ENCODE results near the gene NIM1K. TPM values are rescaled to one million over a fixed set of nuclear protein-coding genes. Genes with fewer than 3 reads are reported as not detected.
"Not testable (repeated sequence)": the region's sequence is repeated elsewhere in the genome, so short reads cannot be mapped to it uniquely, and the experiment has no call there.

NIM1K gene
- polyA plus RNA-seq, 3 donors from 2014 or later: 0.25 TPM; not detected in 2

DNA sequence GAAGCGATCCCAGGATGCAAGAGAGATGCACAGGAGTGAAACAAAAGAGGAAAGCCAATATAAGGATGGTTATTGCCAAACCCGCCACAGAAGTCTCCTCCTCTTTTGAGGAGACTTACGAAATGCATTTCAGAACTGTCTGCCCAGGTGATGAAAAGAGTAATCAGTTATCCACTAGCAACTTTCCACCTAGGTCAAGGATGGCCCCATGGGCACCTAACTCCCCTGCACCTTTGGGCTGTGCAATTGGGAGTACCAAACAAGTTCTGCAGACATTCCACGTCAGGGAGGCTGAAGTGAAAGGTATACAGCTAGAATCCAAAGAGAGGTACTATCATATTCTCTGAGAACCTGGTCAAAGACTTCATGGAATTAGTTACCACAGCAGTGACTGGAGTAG lies 95.5 kb downstream of the NIM1K start:
- Mint-ChIP-seq H3K27ac (no peak overlapping the region), H3K27me3 (ENCODE audit: low read depth in 3 of 3) (peaks cover 0 to 2% (median 0%) of the 10 kb centered on the region in 3 donors), H3K36me3 (peaks cover 17 to 34% (median 19%) of the 10 kb centered on the region in 3 donors), H3K4me1 (peaks cover 0 to 3% of the 10 kb centered on the region in 2 donors), H3K4me3 (no peak overlapping the region), H3K9me3 (no peaks in the 10 kb centered on the region)
- DNase-seq: no peak

DNA sequence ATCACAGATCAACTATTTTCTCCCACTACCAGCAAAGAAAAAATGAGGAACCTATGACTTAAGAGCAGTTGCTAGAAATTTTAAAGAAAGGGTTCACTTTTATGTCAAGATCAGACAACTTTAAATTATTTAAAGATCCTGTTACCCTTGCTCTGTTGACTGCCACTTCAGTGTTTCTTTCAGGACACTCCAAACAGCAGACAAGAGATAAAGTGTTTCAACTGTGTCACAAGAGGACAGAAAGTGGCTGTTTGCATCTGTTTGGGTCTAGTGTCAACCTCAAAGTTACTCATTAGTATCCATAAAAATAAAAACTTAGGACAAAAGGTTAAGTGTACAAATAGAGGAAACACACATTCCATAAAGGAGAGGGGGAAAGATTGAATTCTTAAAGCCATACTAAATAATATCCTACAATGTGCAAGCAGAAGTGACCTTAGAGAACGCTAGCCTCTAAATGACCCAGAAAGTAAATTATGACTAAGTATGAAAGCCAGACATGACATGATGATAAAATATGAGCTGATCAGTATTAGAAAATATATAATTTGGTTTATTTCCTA lies 96.3 kb downstream of the NIM1K start:
- H3K27me3 Mint-ChIP-seq (ENCODE audit: low read depth in 3 of 3): peaks cover 0 to 2% (median 0%) of the 10 kb centered on the region in 3 donors
- peak overlapping the region in 1 of 6 donors; percentile 58 for H3K27ac Mint-ChIP-seq
- peaks cover 17 to 40% (median 19%) of the 10 kb centered on the region in 3 donors for H3K36me3 Mint-ChIP-seq
- H3K9me3 Mint-ChIP-seq: no peaks in the 10 kb centered on the region
- H3K4me1 Mint-ChIP-seq: peaks cover 0 to 3% of the 10 kb centered on the region in 2 donors
- no peak overlapping the region for H3K4me3 Mint-ChIP-seq
- no peak for DNase-seq

DNA sequence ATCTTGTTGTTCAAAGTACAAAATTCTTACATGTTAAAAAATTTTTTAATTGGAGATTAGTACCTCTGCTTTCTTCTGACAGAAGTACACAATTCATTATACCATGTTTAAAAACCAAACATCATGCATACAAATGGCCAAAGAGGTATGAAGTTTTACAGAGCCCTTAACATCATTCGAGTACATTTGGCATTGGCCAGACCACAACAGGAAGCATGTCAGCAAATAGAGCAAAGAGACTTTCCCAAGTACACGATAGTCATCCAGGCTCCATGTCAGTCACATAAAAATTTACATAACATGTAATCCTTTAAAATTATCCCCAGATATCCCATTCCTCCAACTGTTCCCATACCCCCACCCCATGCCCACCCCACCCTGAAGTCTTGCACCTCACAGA lies 98.7 kb downstream of the NIM1K start:
- Mint-ChIP-seq H3K27me3 (ENCODE audit: low read depth in 3 of 3) (peaks cover 0 to 4% (median 0%) of the 10 kb centered on the region in 3 donors), H3K4me1 (peaks cover 0 to 3% of the 10 kb centered on the region in 2 donors), H3K27ac (peak overlapping the region in 1 of 6 donors; percentile 62), H3K4me3 (no peak overlapping the region), H3K36me3 (peaks cover 22 to 59% (median 27%) of the 10 kb centered on the region in 3 donors), H3K9me3 (no peaks in the 10 kb centered on the region)
- DNase-seq: no peak

DNA sequence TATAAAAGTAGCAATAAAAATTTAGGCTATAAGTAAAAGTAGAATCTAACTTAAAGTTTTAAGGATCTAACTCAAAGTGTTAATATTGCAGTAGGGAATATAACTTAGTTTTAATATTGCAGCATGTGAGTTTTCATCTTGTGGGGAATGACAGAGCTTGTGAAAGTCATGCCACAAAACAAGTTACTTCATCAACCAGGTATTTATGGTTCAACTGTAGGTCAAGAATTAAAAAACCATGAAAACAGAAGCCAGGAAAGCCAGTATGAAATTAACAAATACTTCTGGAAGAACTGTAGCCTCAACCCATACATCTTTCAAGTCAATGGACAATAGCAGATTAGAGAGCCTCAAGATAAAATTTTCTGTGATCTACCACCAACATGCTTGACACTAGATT lies 102.2 kb downstream of the NIM1K start:
- Mint-ChIP-seq H3K4me1 (peaks cover 0 to 3% of the 10 kb centered on the region in 2 donors), H3K4me3 (no peak overlapping the region), H3K36me3 (peaks cover 32 to 58% (median 35%) of the 10 kb centered on the region in 3 donors), H3K9me3 (no peaks in the 10 kb centered on the region), H3K27me3 (ENCODE audit: low read depth in 3 of 3) (peaks cover 0 to 6% (median 0%) of the 10 kb centered on the region in 3 donors), H3K27ac (no peak overlapping the region)
- no peak for DNase-seq

DNA sequence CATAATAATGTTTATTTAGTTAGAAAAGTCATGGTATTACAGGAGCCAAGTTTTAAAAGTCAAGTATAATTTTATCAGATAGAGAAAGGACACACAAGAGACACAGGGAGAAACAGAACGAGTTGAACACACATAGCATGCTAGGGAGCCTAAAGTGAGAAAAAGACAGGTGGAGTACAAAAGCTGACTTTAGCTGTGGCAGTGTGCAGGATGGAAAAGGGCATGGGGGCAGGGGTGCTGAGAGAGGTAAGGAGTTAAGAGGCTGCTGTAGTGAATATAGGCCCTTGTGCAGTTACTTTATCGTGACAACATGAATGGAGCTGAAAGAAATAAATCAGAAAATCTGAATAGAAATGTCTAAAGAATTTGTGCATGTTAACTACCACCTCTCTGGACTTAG lies 103.2 kb downstream of the NIM1K start:
- no peak for DNase-seq
- Mint-ChIP-seq H3K36me3 (peaks cover 29 to 58% (median 31%) of the 10 kb centered on the region in 3 donors), H3K9me3 (no peaks in the 10 kb centered on the region), H3K27ac (no peak overlapping the region), H3K27me3 (ENCODE audit: low read depth in 3 of 3) (peaks cover 0 to 6% (median 0%) of the 10 kb centered on the region in 3 donors), H3K4me1 (peaks cover 0 to 3% of the 10 kb centered on the region in 2 donors), H3K4me3 (no peak overlapping the region)

DNA sequence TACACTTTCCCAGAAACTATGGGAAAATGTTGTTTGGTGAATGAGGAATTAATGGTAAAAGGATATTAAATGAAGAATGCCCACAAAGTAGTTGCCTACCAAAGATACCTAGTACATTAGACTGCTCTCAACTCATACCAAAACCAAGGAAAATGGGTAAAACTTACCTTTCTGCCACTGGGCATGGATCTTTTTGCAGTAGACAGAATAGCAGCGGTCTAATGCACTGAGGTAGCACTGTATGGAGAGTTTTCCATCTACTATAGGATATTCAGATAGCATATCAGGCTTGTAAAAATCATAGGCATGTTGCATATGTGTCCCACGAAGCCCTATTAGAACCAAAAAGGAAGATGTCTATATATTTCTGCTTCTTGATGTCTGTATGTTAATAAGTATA lies 104.8 kb downstream of the NIM1K start:
- Mint-ChIP-seq H3K36me3 (peaks cover 25 to 46% (median 26%) of the 10 kb centered on the region in 3 donors), H3K4me1 (peaks cover 5 to 12% of the 10 kb centered on the region in 2 donors), H3K4me3 (no peak overlapping the region), H3K9me3 (no peaks in the 10 kb centered on the region), H3K27me3 (ENCODE audit: low read depth in 3 of 3) (peaks cover 0 to 3% (median 0%) of the 10 kb centered on the region in 3 donors), H3K27ac (no peak overlapping the region)
- no peak for DNase-seq

DNA sequence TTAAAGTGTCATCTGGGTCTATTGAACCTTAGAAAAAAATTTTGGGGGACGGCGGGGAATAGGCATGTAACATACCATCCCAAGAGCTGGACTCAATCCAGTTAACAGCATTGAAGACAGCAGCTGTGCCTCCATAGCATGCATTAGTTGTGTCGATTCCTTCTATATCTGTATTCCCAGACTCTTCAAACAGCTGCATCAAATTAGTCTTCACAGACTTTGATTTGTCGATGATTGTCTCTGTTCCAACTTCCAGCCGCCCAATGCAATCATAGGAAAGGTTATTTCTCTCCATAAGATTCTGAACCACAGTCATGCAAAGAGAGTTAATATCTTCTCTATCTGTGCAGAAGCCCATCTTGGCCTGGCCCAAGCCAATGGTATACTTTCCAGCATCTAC lies 106.4 kb downstream of the NIM1K start:
- no peak overlapping the region for H3K4me3 Mint-ChIP-seq
- peaks cover 25 to 36% (median 26%) of the 10 kb centered on the region in 3 donors for H3K36me3 Mint-ChIP-seq
- peaks cover 0 to 3% (median 0%) of the 10 kb centered on the region in 3 donors for H3K27me3 Mint-ChIP-seq (ENCODE audit: low read depth in 3 of 3)
- DNase-seq: no peak
- peaks cover 7 to 20% of the 10 kb centered on the region in 2 donors for H3K4me1 Mint-ChIP-seq
- no peaks in the 10 kb centered on the region for H3K9me3 Mint-ChIP-seq
- no peak overlapping the region for H3K27ac Mint-ChIP-seq

DNA sequence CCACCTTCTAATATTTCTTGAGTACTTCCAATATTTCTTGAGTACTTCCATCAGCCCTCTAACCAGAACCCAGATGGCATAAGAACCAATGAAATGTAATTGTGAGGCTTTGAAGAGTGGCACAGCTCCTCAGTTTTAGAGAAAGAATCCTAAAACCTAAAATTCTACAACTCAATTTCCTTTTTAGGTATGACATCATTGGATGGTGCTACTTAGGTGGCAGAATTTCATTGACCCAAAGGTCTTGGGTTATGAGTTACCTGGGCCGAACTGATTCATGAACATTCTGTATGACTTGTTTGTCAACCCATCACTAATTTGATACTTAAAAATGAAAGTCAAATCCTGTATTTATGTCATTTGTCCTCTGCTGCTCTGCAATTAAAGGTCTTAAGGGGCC lies 108.1 kb downstream of the NIM1K start:
- Mint-ChIP-seq H3K36me3 (peaks cover 14 to 22% (median 21%) of the 10 kb centered on the region in 3 donors), H3K27me3 (ENCODE audit: low read depth in 3 of 3) (peaks cover 0 to 2% (median 0%) of the 10 kb centered on the region in 3 donors), H3K4me3 (no peak overlapping the region), H3K4me1 (peaks cover 15 to 33% of the 10 kb centered on the region in 2 donors), H3K27ac (no peak overlapping the region), H3K9me3 (no peaks in the 10 kb centered on the region)
- DNase-seq: no peak

DNA sequence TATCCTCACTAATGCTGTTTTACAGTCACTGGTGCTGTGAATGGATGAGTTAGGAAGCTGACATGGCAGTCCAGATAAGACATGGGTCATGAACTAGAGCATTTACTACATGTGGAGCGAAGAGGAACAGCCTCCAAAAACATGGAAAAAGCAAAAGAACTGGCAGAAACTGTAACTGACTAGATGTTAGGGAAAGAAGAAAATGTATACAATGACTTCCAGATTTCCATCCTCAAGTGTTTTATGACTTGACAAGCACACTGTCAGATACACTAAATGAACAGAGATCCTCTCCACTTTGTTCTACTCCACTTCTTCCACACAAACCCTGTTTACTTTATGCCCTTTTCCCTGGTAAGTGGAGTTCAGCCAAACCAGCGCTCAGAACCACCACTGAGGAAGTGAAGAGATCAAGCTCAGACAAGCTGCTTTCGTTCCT lies 109.6 kb downstream of the NIM1K start:
- Mint-ChIP-seq H3K27ac (peak overlapping the region in 2 of 6 donors; percentile 3 to 65), H3K4me1 (peaks cover 22 to 40% of the 10 kb centered on the region in 2 donors), H3K36me3 (peaks cover 9 to 16% (median 13%) of the 10 kb centered on the region in 3 donors), H3K9me3 (no peaks in the 10 kb centered on the region), H3K27me3 (ENCODE audit: low read depth in 3 of 3) (peaks cover 0 to 1% (median 0%) of the 10 kb centered on the region in 3 donors), H3K4me3 (no peak overlapping the region)
- no peak for DNase-seq

DNA sequence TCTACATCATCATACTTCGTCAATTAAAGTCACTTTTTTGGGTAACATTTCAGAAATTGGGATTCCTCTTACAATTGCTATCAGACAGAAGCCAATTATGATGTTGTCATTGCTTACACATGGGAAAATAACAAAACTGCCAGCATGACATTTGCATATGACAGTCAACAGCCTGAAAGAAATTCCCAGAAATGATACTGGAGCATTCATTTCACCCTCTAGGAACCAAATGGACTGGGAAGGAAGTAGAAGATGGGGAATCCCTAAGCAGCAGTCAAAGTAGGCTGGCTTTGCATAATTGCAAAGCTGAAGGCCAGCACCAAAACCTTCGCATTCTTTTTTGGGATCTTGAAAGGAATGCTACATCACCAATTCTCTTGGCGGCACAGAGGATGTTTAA lies 110.5 kb downstream of the NIM1K start:
- Mint-ChIP-seq H3K9me3 (no peaks in the 10 kb centered on the region), H3K4me3 (no peak overlapping the region), H3K27me3 (ENCODE audit: low read depth in 3 of 3) (peaks cover 0 to 1% (median 0%) of the 10 kb centered on the region in 3 donors), H3K4me1 (peaks cover 22 to 40% of the 10 kb centered on the region in 2 donors), H3K36me3 (peaks cover 9 to 11% (median 9%) of the 10 kb centered on the region in 3 donors), H3K27ac (peak overlapping the region in 2 of 6 donors; percentile 36 to 65)
- DNase-seq: no peak

DNA sequence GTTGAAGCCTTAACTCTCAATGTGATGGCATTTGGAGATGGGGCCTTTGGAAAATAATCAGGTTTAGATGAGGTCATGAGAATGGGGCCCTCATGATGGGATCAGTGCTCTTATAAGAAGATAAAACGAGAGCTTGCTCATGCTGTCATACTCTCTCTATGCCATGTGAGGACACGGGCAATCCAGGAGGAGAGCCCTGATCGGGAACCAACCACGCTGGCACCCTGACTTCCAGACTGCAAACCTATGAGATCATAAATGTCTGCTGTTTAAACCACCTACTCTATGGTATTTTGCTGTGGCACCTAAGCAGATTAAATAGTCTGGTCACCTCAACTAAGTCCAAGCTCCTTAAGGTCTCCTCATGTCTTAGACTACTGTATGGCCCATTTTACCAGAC lies 111.2 kb downstream of the NIM1K start:
- Mint-ChIP-seq H3K9me3 (no peaks in the 10 kb centered on the region), H3K4me1 (peaks cover 22 to 40% of the 10 kb centered on the region in 2 donors), H3K27me3 (ENCODE audit: low read depth in 3 of 3) (peaks cover 0 to 1% (median 0%) of the 10 kb centered on the region in 3 donors), H3K4me3 (no peak overlapping the region), H3K36me3 (peaks cover 4 to 5% (median 5%) of the 10 kb centered on the region in 3 donors), H3K27ac (peak overlapping the region in 4 of 6 donors; percentile 1 to 85 (median 50))
- no peak for DNase-seq

DNA sequence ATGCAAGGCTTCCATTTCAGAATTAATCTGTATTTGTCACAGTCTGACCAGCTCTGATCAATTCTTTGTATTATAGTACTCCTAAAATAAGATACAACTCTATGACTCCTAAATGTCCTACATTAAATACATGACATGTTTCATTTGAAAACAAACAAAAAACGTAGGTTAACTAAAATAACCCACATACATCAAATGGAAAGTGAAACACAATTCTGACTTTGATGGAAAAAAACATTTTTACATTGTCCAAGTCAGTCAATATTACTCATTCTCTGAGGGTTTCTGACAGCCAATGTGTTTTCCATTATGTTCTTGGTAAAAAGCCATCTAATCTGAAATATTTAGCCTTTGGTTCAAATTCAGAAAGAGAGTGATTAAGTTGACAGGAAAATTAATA lies 112.5 kb downstream of the NIM1K start:
- peak overlapping the region in 3 of 5 donors; percentile 50 to 73 (median 60) for H3K4me3 Mint-ChIP-seq
- DNase-seq: peak; percentile 23 to 28 (median 27)
- H3K4me1 Mint-ChIP-seq: peaks cover 22 to 40% of the 10 kb centered on the region in 2 donors
- peak overlapping the region in 5 of 6 donors; percentile 18 to 85 (median 81) for H3K27ac Mint-ChIP-seq
- H3K9me3 Mint-ChIP-seq: no peaks in the 10 kb centered on the region
- no peaks in the 10 kb centered on the region for H3K36me3 Mint-ChIP-seq
- H3K27me3 Mint-ChIP-seq (ENCODE audit: low read depth in 3 of 3): no peaks in the 10 kb centered on the region

DNA sequence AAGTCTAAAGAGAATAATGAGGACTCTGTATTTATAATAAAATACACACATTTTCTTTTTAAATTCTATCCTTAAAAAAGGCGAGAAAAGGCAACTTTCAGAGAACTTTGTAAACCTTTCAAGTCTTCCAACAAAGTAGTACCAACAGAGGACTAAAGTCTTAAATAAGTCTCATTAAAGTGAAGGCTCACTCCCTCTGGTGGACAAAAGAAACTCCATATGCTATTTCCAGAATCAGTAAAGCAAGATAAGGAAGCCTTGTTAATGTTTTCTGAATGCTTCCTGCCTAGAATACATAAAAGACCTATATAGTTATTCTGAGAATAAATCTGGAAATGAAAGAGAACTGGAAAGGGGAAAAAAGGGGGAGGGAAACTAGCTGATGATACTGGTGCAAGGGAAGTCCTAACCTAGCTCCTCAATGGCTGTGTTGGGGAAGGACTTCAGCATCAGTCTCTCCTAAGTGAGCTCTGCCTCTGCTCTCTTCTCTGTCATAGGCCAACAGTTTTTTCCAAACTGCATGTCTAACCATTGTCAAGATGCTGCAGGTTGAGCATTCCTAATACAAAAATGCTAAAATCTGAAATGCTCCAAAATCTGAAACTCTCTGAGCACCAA lies 114.0 kb downstream of the NIM1K start:
- Mint-ChIP-seq H3K9me3 (no peaks in the 10 kb centered on the region), H3K27me3 (ENCODE audit: low read depth in 3 of 3) (no peaks in the 10 kb centered on the region), H3K27ac (peak overlapping the region in 5 of 6 donors; percentile 20 to 78 (median 69)), H3K4me1 (peaks cover 20 to 41% of the 10 kb centered on the region in 2 donors), H3K36me3 (no peaks in the 10 kb centered on the region), H3K4me3 (peak overlapping the region in 1 of 5 donors; percentile 12)
- DNase-seq: peak; percentile 39 to 46 (median 40)

DNA sequence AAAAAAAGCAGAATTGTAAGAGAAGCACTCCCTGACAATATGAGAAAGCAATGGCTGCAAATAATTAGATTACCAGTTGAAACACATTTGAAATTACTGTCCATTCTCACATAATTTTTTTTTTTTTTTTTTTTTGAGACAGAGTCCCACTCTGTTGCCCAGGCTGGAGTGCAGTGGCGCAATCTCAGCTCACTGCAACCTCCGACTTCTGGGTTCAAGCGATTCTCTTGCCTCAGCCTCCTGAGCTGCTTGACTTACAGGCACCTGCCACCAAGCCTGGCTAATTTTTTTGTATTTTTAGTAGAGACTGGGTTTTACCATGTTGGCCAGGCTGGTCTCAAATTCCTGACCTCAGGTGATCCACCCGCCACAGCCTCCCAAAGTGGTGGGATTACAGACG lies 114.9 kb downstream of the NIM1K start:
- H3K27me3 Mint-ChIP-seq (ENCODE audit: low read depth in 3 of 3); H3K9me3 Mint-ChIP-seq; H3K36me3 Mint-ChIP-seq; H3K4me3 Mint-ChIP-seq; DNase-seq: not testable (repeated sequence)
- Mint-ChIP-seq H3K27ac (peak overlapping the region in 2 of 6 donors; percentile 23 to 58), H3K4me1 (peaks cover 26 to 40% of the 10 kb centered on the region in 2 donors)
